H1 (cell line): ENCODE data around the gene NAGS. TPM values are rescaled to one million over a fixed set of nuclear protein-coding genes. Genes with fewer than 3 reads are reported as not detected.

Experiments
- polyA plus RNA-seq, 7 experiments: library from polyadenylated mRNA; depleted of rRNA in 3 of 7; stranded (reverse) in 5 of 7; unstranded in 2 of 7; fragments of >200 nt in 5 of 7; fragments of 200-250 nt in 2 of 7; gene quantifications; 1 replicate in 5 of 7; 2 replicates in 1 of 7; 4 replicates in 1 of 7; pipeline versions ENCODE4 v1.2.1 to v1.2.3, GENCODE V29; 2011 to 2013; ENCODE audit warnings: missing spikeins in 2 of 7, mixed read lengths in 2 of 7
- small RNA-seq: library from polyadenylated mRNA; stranded (forward); fragments of <200 nt; extraction: miRNeasy Mini kit (QIAGEN cat#:217004); gene quantifications from one replicate; pipeline ENCODE3, GENCODE V24; 2013; ENCODE audit not compliant: insufficient read depth
- total RNA-seq: library from RNA; stranded (reverse); fragmentation: NEBNext Ultra II Directional; extraction: Animal tissue kit (Norgen Biotek cat#: 25700); gene quantifications from 2 replicates; pipeline ENCODE4 v1.2.1, GENCODE V29; 2021

Gene NAGS
- total and polyA plus RNA-seq, 2 of the 8 experiments (the other 6 are each of a cell fraction or from before 2014, with no cell fraction given): 4.0 to 5.1 TPM

Small RNA genes lying within 50 kb of the gene (small RNA-seq; reads per million reads assigned to genes)
- gene RF00012: not detected

Other genes starting within 250 kb of the NAGS start
- not detected in 2 replicates for gene SOST, start 245.8 kb upstream of the NAGS start, total RNA-seq
- gene SOST, start 245.8 kb upstream of the NAGS start, polyA plus RNA-seq (2011; rRNA removed): 0.08 and 0.25 TPM in 2 replicates
- 21.2 and 21.4 TPM in 2 replicates for gene DUSP3, start 225.6 kb upstream of the NAGS start, total RNA-seq
- 15.1 and 19.9 TPM in 2 replicates for gene DUSP3, start 225.6 kb upstream of the NAGS start, polyA plus RNA-seq (2011; rRNA removed)
- gene CFAP97D1, start 224.2 kb upstream of the NAGS start, total RNA-seq: 0.07 TPM in 1 of 2 replicates, not detected in the other
- 0.02 and 0.03 TPM in 2 replicates for gene CFAP97D1, start 224.2 kb upstream of the NAGS start, polyA plus RNA-seq (2011; rRNA removed)
- 5.5 and 6.1 TPM in 2 replicates for gene MPP3, start 171.5 kb upstream of the NAGS start, total RNA-seq
- 3.1 and 3.8 TPM in 2 replicates for gene MPP3, start 171.5 kb upstream of the NAGS start, polyA plus RNA-seq (2011; rRNA removed)
- not detected in 2 replicates for gene CD300LG, start 157.4 kb upstream of the NAGS start, total RNA-seq
- gene CD300LG, start 157.4 kb upstream of the NAGS start, polyA plus RNA-seq (2011; rRNA removed): 0.06 and 0.14 TPM in 2 replicates
- gene MPP2, start 97.1 kb upstream of the NAGS start, total RNA-seq: 30.9 and 31.6 TPM in 2 replicates
- gene MPP2, start 97.1 kb upstream of the NAGS start, polyA plus RNA-seq (2011; rRNA removed): 33.5 and 34.1 TPM in 2 replicates
- gene PPY, start 62.1 kb upstream of the NAGS start, total RNA-seq: not detected in 2 replicates
- gene PPY, start 62.1 kb upstream of the NAGS start, polyA plus RNA-seq (2011; rRNA removed): 0.26 TPM in 1 of 2 replicates, not detected in the other
- gene PYY, start 50.7 kb upstream of the NAGS start, total RNA-seq: 0.42 and 0.93 TPM in 2 replicates
- 2.7 and 3.4 TPM in 2 replicates for gene PYY, start 50.7 kb upstream of the NAGS start, polyA plus RNA-seq (2011; rRNA removed)
- gene TMEM101, start 10.3 kb downstream of the NAGS start, total RNA-seq: 16.1 and 20.9 TPM in 2 replicates
- gene TMEM101, start 10.3 kb downstream of the NAGS start, polyA plus RNA-seq (2011; rRNA removed): 44.7 and 55.6 TPM in 2 replicates
- gene LSM12, start 62.0 kb downstream of the NAGS start, total RNA-seq: 118 and 142 TPM in 2 replicates
- gene LSM12, start 62.0 kb downstream of the NAGS start, polyA plus RNA-seq (2011; rRNA removed): 51.6 and 69.8 TPM in 2 replicates
- gene G6PC3, start 66.1 kb downstream of the NAGS start, total RNA-seq: 104 and 114 TPM in 2 replicates
- gene G6PC3, start 66.1 kb downstream of the NAGS start, polyA plus RNA-seq (2011; rRNA removed): 343 and 436 TPM in 2 replicates
- gene HDAC5, start 119.0 kb downstream of the NAGS start, total RNA-seq: 48.5 and 54.0 TPM in 2 replicates
- 54.4 and 79.2 TPM in 2 replicates for gene HDAC5, start 119.0 kb downstream of the NAGS start, polyA plus RNA-seq (2011; rRNA removed)
- 18.8 and 19.4 TPM in 2 replicates for gene HROB, start 137.3 kb downstream of the NAGS start, total RNA-seq
- 21.6 and 24.1 TPM in 2 replicates for gene HROB, start 137.3 kb downstream of the NAGS start, polyA plus RNA-seq (2011; rRNA removed)
- 0.19 TPM in 1 of 2 replicates, not detected in the other for gene ASB16, start 166.1 kb downstream of the NAGS start, total RNA-seq
- gene ASB16, start 166.1 kb downstream of the NAGS start, polyA plus RNA-seq (2011; rRNA removed): 0.05 and 0.09 TPM in 2 replicates
- 15.7 and 18.5 TPM in 2 replicates for gene TMUB2, start 182.3 kb downstream of the NAGS start, total RNA-seq
- gene TMUB2, start 182.3 kb downstream of the NAGS start, polyA plus RNA-seq (2011; rRNA removed): 30.5 and 34.7 TPM in 2 replicates
- 103 and 106 TPM in 2 replicates for gene ATXN7L3, start 195.3 kb downstream of the NAGS start, total RNA-seq
- gene ATXN7L3, start 195.3 kb downstream of the NAGS start, polyA plus RNA-seq (2011; rRNA removed): 53.7 and 72.5 TPM in 2 replicates
- gene UBTF, start 215.1 kb downstream of the NAGS start, total RNA-seq: 102 and 106 TPM in 2 replicates
- gene UBTF, start 215.1 kb downstream of the NAGS start, polyA plus RNA-seq (2011; rRNA removed): 14.7 and 18.0 TPM in 2 replicates